ENCODE measurements around the gene STARD5.

GRCh38 chr15:81293728-81294515 lies 30.0 kb downstream of the STARD5 start:
- TF ChIP-seq CTCF (conservative IDR thresholded peaks at IDR 0.05) (no peak), ZFX (IDR thresholded peaks at IDR 0.05) (no peak)

Data from C4-2B (cell line).